Measurements from ENCODE around the gene CENPO. TPM values are rescaled to one million over a fixed set of nuclear protein-coding genes. Genes with fewer than 3 reads are reported as not detected.

Gene CENPO
- total and polyA plus RNA-seq, 2 of the 4 experiments (the other 2 are of a cell fraction), result 20.1 to 27.2 TPM

DNA sequence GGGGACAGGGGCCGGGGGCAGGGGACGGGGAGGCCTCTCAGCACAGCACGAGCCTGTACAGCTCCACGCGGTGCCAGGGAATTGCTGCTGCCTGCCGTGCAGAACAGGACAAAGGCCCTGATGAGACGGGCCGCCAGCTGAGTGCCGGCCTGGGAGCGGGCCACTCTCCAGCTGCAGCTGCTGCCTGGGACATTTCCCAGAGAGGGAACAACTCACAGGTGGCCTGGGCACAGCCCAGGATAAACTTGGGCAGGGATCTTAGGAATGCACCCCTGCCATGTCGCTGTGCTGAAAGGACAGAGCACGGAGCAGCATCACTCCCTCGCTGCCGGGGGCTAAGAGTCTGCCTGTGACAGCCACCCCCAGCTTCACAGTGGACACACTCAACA is 38.8 kb downstream of the CENPO start (continued):
- TF ChIP-seq, protein P1, sequence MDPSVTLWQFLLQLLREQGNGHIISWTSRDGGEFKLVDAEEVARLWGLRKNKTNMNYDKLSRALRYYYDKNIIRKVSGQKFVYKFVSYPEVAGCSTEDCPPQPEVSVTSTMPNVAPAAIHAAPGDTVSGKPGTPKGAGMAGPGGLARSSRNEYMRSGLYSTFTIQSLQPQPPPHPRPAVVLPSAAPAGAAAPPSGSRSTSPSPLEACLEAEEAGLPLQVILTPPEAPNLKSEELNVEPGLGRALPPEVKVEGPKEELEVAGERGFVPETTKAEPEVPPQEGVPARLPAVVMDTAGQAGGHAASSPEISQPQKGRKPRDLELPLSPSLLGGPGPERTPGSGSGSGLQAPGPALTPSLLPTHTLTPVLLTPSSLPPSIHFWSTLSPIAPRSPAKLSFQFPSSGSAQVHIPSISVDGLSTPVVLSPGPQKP (IDR thresholded peaks at IDR 0.05; ENCODE audit: borderline replicate concordance, low read depth, low read length), result no peak
- TF ChIP-seq NFE2L2 (IDR thresholded peaks at IDR 0.05; ENCODE audit: low read depth, low read length), result no peak
- TF ChIP-seq RAD21 (IDR thresholded peaks at IDR 0.05; ENCODE audit: low read length), result no peak
- no peak for TF ChIP-seq MAFK (IDR thresholded peaks at IDR 0.05; ENCODE audit: low read depth, low read length)

DNA sequence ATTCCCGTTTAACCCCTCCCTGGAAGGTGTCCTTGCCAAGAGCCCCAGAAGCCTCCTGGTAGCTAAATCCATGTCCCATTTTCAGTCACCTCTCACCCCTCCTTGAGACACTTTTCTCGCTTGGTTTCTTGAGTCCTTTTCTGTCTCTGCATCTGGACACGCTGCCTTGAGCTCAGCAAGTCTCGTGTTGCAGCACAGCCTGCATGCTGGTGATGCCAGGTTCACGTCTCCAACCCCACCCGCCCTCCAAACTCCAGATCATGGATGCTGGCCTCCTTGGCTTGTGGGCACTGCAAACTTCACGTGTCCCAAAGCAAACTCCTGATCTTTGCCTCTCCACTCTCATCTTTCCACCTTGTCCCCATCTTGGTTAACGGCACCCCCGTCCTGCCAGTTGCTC is 39.3 kb downstream of the CENPO start:
- BruUV-seq (replicated peaks), result no TSS peak
- Histone ChIP-seq H4K20me1 (ENCODE audit: insufficient read depth, low read length) (0 out of 2 replicates have a peak, but pooled peaks cover 4% of the 10 kb centered on the region), H4K91ac (ENCODE audit: insufficient read depth, low read depth, low read length) (no peak overlapping the region), H3K27me3 (ENCODE audit: control insufficient read depth, insufficient read depth, low read length) (no peaks in the 10 kb centered on the region), H3K23ac (ENCODE audit: low read depth, low read length) (no peak overlapping the region), H4K5ac (ENCODE audit: low read depth, low read length) (no peak overlapping the region), H3K27ac (ENCODE audit: insufficient read depth, low read length) (no peak overlapping the region), H3K14ac (replicated peaks; ENCODE audit: low read depth, low read length) (no peak overlapping the region), H2AK5ac (ENCODE audit: low read depth, low read length) (no peak overlapping the region), H3K4ac (ENCODE audit: low read depth, low read length) (no peak overlapping the region), H3K4me1 (ENCODE audit: control insufficient read depth, insufficient read depth, low read length) (no peaks in the 10 kb centered on the region), H3K79me1 (ENCODE audit: low read depth in 1 of 2, low read length in 2 of 2) (no peaks in the 10 kb centered on the region), H4K8ac (ENCODE audit: low read depth in 2 of 2, low read length in 2 of 2) (no peak overlapping the region), H3K56ac (ENCODE audit: extremely low read depth, insufficient read depth, low read length) (no peak overlapping the region), H2BK20ac (ENCODE audit: low read depth, low read length) (no peak overlapping the region), H3K9me1 (ENCODE audit: insufficient read depth, low read length) (0 out of 2 replicates have a peak, but pooled peaks cover 3% of the 10 kb centered on the region), H2BK15ac (ENCODE audit: low read depth, low read length) (no peak overlapping the region), H2AK9ac (replicated peaks; ENCODE audit: low read depth, low read length, poor library complexity) (no peak overlapping the region), H2BK5ac (ENCODE audit: low read depth, low read length, poor library complexity, severe bottlenecking) (no peak overlapping the region), H3K9ac (ENCODE audit: low read depth, low read length) (no peak overlapping the region), H2BK120ac (ENCODE audit: low read depth, low read length) (no peak overlapping the region), H3K4me2 (ENCODE audit: low read depth, low read length) (no peak overlapping the region), H3K4me3 (ENCODE audit: insufficient read depth, low read depth, low read length) (no peak overlapping the region), H3K18ac (ENCODE audit: low read depth, low read length) (no peak overlapping the region), H3K9me3 (ENCODE audit: control insufficient read depth, insufficient read depth, low read length) (no peaks in the 10 kb centered on the region), H3K36me3 (ENCODE audit: control insufficient read depth, insufficient read depth, low read length) (peaks cover 26% of the 10 kb centered on the region), H2AFZ (replicated peaks; ENCODE audit: low read length, poor library complexity) (no peak overlapping the region)
- WGBS, 2 experiments (ENCODE audit: extremely low coverage in 2 of 2, insufficient read length in 1 of 2), result 76% methylated on average over 8 of the region's 9 CpGs; no CpG with 5 or more reads in 1 of the 2 experiments
- CTCF ChIA-PET, result no interaction called here
- POLR2A ChIA-PET (ENCODE audit: unreplicated experiment), result interaction anchor here (0.6 kb wide), 1 partner anchor 448 kb away, joined by 3 read pairs; no protein-coding TSS in a partner anchor
- no peak for ATAC-seq (ENCODE audit: low read depth)
- in situ Hi-C loops (cut with MboI; ENCODE audit: low sequenced_read_pairs), result no loop called here
- TF ChIP-seq, protein P2, sequence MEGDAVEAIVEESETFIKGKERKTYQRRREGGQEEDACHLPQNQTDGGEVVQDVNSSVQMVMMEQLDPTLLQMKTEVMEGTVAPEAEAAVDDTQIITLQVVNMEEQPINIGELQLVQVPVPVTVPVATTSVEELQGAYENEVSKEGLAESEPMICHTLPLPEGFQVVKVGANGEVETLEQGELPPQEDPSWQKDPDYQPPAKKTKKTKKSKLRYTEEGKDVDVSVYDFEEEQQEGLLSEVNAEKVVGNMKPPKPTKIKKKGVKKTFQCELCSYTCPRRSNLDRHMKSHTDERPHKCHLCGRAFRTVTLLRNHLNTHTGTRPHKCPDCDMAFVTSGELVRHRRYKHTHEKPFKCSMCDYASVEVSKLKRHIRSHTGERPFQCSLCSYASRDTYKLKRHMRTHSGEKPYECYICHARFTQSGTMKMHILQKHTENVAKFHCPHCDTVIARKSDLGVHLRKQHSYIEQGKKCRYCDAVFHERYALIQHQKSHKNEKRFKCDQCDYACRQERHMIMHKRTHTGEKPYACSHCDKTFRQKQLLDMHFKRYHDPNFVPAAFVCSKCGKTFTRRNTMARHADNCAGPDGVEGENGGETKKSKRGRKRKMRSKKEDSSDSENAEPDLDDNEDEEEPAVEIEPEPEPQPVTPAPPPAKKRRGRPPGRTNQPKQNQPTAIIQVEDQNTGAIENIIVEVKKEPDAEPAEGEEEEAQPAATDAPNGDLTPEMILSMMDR (conservative IDR thresholded peaks at IDR 0.05; ENCODE audit: low read depth, low read length), result no peak
- no peak for TF ChIP-seq RCOR1 (IDR thresholded peaks at IDR 0.05; ENCODE audit: insufficient replicate concordance, low read length)
- TF ChIP-seq NFE2L2 (IDR thresholded peaks at IDR 0.05; ENCODE audit: low read depth, low read length), result no peak
- no peak for TF ChIP-seq MXI1 (IDR thresholded peaks at IDR 0.05; ENCODE audit: borderline replicate concordance, low read depth, low read length)
- TF ChIP-seq, protein P1 (IDR thresholded peaks at IDR 0.05; ENCODE audit: borderline replicate concordance, low read depth, low read length), result no peak
- no peak for TF ChIP-seq POLR2A (IDR thresholded peaks at IDR 0.05; ENCODE audit: low read depth, low read length)
- no peak for TF ChIP-seq MAFK (IDR thresholded peaks at IDR 0.05; ENCODE audit: low read depth, low read length)
- TF ChIP-seq, protein P3, sequence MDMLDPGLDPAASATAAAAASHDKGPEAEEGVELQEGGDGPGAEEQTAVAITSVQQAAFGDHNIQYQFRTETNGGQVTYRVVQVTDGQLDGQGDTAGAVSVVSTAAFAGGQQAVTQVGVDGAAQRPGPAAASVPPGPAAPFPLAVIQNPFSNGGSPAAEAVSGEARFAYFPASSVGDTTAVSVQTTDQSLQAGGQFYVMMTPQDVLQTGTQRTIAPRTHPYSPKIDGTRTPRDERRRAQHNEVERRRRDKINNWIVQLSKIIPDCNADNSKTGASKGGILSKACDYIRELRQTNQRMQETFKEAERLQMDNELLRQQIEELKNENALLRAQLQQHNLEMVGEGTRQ (IDR thresholded peaks at IDR 0.05; ENCODE audit: low read depth, low read length), result no peak
- no peak for TF ChIP-seq BHLHE40 (IDR thresholded peaks at IDR 0.05; ENCODE audit: low read depth, low read length)
- TF ChIP-seq MAZ (IDR thresholded peaks at IDR 0.05; ENCODE audit: borderline replicate concordance, low read depth, low read length), result no peak
- intact Hi-C loops (cut with micrococcal nuclease), result loop anchor here (10.0 kb wide), 2 partner anchors 292 to 362 kb away; no protein-coding TSS in a partner anchor
- no peak for DNase-seq
- dilution Hi-C loops (cut with HindIII; ENCODE audit: low sequenced_read_pairs, unreplicated experiment), result no loop called here
